Activated CD8-positive, alpha-beta T cell treated with anti-CD3 and anti-CD28 coated beads, Interleukin-2, amount 10 ng/mL, durations not matched to agents 7 days and 5 days (primary cell): ENCODE data around the gene CYP1B1. TPM values are rescaled to one million over a fixed set of nuclear protein-coding genes. Genes with fewer than 3 reads are reported as not detected.
"Not testable (repeated sequence)": the region's sequence is repeated elsewhere in the genome, so short reads cannot be mapped to it uniquely, and the experiment has no call there.

ENCODE experiments used
- ATAC-seq: fragments of 150-1000 bp; cut with Tn5 transposase; one replicate; pipeline ENCODE4 v1.10.0; 2021; ENCODE audit warnings: moderate library complexity
- CTCF ChIA-PET: fragments of 350-600 bp; sonication (Branson Sonifier 250); formaldehyde crosslinking; loops from one replicate; lab custom pipeline; 2021; ENCODE audit warnings: antibody characterized with exemption; lab: Charles Lee
- POLR2A ChIA-PET: fragments of 350-600 bp; sonication (Branson Sonifier 250); formaldehyde crosslinking; loops from one replicate; lab custom pipeline; 2021; ENCODE audit warnings: antibody characterized with exemption; lab: Charles Lee
- DNase-seq: peaks from one replicate; pipeline ENCODE4 v3.0.0-alpha.2; 2020
- H3K27ac Mint-ChIP-seq: one replicate; pipeline ENCODE4 v1.8.0; 2021; ENCODE audit warnings: mild to moderate bottlenecking, mixed read lengths
- H3K27me3 Mint-ChIP-seq: one replicate; pipeline ENCODE4 v1.8.0; 2021; ENCODE audit warnings: low read depth, mixed read lengths
- H3K36me3 Mint-ChIP-seq: one replicate; pipeline ENCODE4 v1.8.0; 2021; ENCODE audit warnings: low read depth, mixed read lengths
- H3K4me1 Mint-ChIP-seq: one replicate; pipeline ENCODE4 v1.8.0; 2021; ENCODE audit warnings: low read depth, mixed read lengths
- H3K4me3 Mint-ChIP-seq: one replicate; pipeline ENCODE4 v1.8.0; 2021; ENCODE audit warnings: mild to moderate bottlenecking, mixed read lengths
- H3K9me3 Mint-ChIP-seq: one replicate; pipeline ENCODE4 v1.8.0; 2022; ENCODE audit warnings: mixed read lengths; ENCODE audit not compliant: insufficient read depth
- total RNA-seq, 2 experiments: library from RNA; stranded (reverse); gene quantifications; one replicate each; pipeline ENCODE4 v1.2.3, GENCODE V29; 2021

Gene CYP1B1
- total RNA-seq, 2 experiments from 2014 or later = 1.9 to 2.3 TPM

DNA sequence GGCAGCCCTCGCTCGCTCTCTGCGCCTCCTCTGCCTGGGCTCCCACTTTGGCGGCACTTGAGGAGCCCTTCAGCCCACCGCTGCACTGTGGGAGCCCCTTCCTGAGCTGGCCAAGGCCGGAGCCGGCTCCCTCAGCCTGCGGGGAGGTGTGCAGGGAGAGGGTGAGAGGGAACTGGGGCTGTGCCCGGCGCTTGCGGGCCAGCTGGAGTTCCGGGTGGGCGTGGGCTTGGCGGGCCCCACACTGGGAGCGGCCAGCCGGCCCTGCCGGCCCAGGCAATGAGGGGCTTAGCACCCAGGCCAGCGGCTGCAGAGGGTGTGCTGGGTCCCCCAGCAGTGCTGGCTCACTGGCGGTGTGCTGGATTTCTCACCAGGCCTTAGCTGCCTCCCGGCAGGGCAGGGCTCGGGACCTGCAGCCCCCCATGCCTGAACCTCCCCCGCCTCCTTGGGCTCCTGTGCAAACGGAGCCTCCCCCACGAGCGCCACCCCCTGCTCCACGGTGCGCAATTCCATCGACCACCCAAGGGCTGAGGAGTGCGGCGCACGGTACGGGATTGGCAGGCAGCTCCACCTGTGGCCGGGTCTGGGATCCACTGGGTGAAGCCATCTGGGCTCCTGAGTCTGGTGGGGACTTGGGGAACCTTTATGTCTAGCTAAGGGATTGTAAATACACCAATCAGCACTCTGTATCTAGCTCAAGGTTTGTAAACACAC is 55.4 kb downstream of the CYP1B1 start:
- ATAC-seq, CTCF ChIA-PET, H3K4me1 Mint-ChIP-seq, DNase-seq, H3K27ac Mint-ChIP-seq, H3K36me3 Mint-ChIP-seq, H3K4me3 Mint-ChIP-seq, H3K27me3 Mint-ChIP-seq, H3K9me3 Mint-ChIP-seq: not testable (repeated sequence)
- POLR2A ChIA-PET = interaction anchor here (0.6 kb wide), 1 partner anchor 198 kb away, joined by 3 read pairs; no protein-coding TSS in a partner anchor

DNA sequence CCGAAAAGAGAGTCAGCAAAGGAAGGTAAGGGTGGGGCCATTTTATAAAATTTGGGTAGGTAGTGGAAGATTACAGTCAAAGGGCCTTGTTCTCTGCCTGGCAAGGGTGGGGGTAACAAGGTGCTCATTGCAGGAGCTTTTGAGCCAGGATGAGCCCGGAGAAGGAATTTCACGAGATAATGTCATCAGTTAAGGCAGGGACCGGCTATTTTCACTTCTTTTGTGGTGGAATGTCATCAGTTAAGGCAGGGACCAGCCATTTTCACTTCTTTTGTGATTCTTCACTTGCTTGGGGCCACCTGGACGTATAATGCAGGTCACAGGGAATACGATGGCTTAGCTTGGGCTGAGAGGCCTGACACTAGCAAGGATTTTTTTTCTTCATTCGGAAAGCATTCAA is 58.1 kb downstream of the CYP1B1 start:
- no peaks in the 10 kb centered on the region for H3K36me3 Mint-ChIP-seq
- ATAC-seq (no peak), DNase-seq (no peak)
- H3K4me3 Mint-ChIP-seq = no peak overlapping the region
- H3K27me3 Mint-ChIP-seq = no peaks in the 10 kb centered on the region
- ChIA-PET POLR2A (no interaction called here), CTCF (no interaction called here)
- no peaks in the 10 kb centered on the region for H3K9me3 Mint-ChIP-seq
- no peaks in the 10 kb centered on the region for H3K4me1 Mint-ChIP-seq
- H3K27ac Mint-ChIP-seq = no peak overlapping the region

Other genes with a start within 250 kb of the CYP1B1 start
- gene RMDN2, start 150.9 kb downstream of the CYP1B1 start, total RNA-seq = 1 to 10 TPM; 1.9 to 2.2 TPM